Loucy (cell line): Measurements from ENCODE around the gene SUPT6H.

Experiments
- CTCF ChIP-seq: fragments of 200-600 bp; sonication (generic); conservative IDR thresholded peaks from 2 replicates; pipeline ENCODE4 v1.5.1; 2014; ENCODE audit warnings: mild to moderate bottlenecking, antibody characterized with exemption, low read length
- EZH2phosphoT487 ChIP-seq: fragments of 200-600 bp; IDR thresholded peaks from 2 replicates; pipeline ENCODE4 v1.6.1; 2018; ENCODE audit warnings: antibody characterized with exemption, mild to moderate bottlenecking, moderate library complexity, borderline replicate concordance

GRCh38 chr17:28748852-28749515, 87.0 kb downstream of the SUPT6H start:
- TF ChIP-seq EZH2phosphoT487 = no peak
- no peak for TF ChIP-seq CTCF
